ENCODE measurements around the gene SPATA20. TPM values are rescaled to one million over a fixed set of nuclear protein-coding genes. Genes with fewer than 3 reads are reported as not detected.

SPATA20 gene
- total and polyA plus RNA-seq, 2 of the 13 experiments (the other 11 are each of a cell fraction or from before 2014, with no cell fraction given), result 36.1 to 64.8 TPM

DNA sequence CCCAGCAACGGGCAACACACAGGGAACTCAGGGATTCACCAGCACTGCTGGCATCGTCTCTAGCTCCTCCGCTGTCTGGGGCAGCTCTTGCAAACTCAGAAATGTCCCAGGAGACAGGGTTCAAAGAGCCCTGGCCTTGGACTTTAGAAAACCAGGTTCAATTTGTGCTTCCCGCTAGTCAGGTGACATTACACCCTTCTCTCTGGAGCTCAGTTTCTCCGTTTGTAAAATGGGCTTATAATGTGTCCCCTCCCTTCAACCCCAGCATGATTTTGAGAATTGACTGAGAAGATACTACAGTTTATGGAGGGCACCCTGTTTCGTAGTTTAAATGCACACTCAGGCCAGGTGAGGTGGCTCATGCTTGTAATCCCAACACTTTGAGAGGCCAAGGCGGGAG is 40.7 kb upstream of the SPATA20 start (continued):
- TF ChIP-seq CBX2 (IDR thresholded peaks at IDR 0.05; ENCODE audit: low read depth, low read length) (no peak), CBX2 (CRISPR knock-in tag; IDR thresholded peaks at IDR 0.05; ENCODE audit: low read depth) (no peak), FOXA1 (IDR thresholded peaks at IDR 0.05) (no peak), FOXA1 (CRISPR knock-in tag; IDR thresholded peaks at IDR 0.05) (no peak), KDM1A (CRISPR knock-in tag; IDR thresholded peaks at IDR 0.05) (peak; percentile 53; the same call in 1 of the 2 replicates), ARID3A (IDR thresholded peaks at IDR 0.05; ENCODE audit: low read depth, low read length) (no peak), ZFP36 (IDR thresholded peaks at IDR 0.05; ENCODE audit: borderline replicate concordance, low read depth, low read length, partially characterized antibody) (no peak)

DNA sequence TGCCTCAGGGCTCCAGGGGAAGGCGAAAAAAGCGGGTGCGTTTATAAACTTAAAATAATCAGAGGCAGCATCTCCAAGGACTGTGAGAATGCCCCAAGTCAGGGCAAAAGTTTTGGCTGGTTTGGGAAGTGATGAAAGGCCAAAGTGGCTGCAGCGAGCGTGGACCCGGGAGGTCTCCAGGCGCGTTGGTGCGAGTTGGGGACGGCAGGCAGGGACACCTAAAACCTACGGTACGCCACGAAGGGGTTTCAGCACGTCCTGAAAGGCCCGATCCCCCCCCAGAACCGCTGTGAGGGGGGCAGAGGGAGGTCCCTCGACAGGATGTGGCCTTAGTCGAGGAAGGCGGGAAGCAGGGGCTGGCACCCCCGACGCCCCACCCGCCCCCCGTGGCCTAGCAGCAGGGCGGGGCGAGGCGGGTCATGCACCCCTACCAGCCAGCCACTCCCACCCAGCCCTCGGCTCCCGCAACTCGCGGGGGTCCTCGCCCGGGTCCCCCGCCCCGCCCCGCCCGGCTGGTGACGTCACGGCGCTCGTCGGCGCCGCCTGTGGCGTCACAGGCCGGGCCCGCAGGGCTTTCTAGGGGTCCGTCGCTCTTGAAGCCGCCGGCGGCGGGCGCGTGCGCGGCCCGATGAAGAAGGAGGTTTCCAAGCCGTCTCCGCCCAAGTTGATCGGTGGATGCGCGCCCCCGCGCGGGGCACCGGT is 39.0 kb upstream of the SPATA20 start, which contains the start of gene MYCBPAP:
Gene MYCBPAP, plus strand, starts transcription at position 569 of the 702 bp plus-strand sequence. CDS start 236 bp downstream, outside the sequence.
- no peak for DNase-seq (ENCODE audit: low spot score)

More for the DNA sequence above, 39.0 kb upstream of the SPATA20 start, which contains the start of gene MYCBPAP:
- no peaks in the 10 kb centered on the region for H3K79me2 ChIP-seq (ENCODE audit: insufficient read depth, low read length)
- no peaks in the 10 kb centered on the region for H3K9me3 ChIP-seq (ENCODE audit: low read length)
- ATAC-seq (no peak), FAIRE-seq (no peak)
- no peaks in the 10 kb centered on the region for H4K20me1 ChIP-seq (ENCODE audit: insufficient read depth, low read length)
- in situ Hi-C loops (cut with HindIII; ENCODE audit: extremely low pct_ligation_motif_present, low pct_unique_long_range_greater_than_20kb), result no loop called here
- H3K27ac ChIP-seq (ENCODE audit: extremely low read length, insufficient read depth, low read length), result no peak within 1 kb of the TSS
- intact Hi-C loops (cut with micrococcal nuclease; ENCODE audit: unreplicated experiment), result no loop called here
- POLR2A ChIA-PET, result no interaction called here
- TF ChIP-seq ZFP36L2 (CRISPR knock-in tag; IDR thresholded peaks at IDR 0.05) (no peak), CREB1 (IDR thresholded peaks at IDR 0.05) (peak; percentile 75; the same call in 1 of the 2 replicates), CREB1 (CRISPR knock-in tag; IDR thresholded peaks at IDR 0.05) (no peak)
- TF ChIP-seq, protein P1, sequence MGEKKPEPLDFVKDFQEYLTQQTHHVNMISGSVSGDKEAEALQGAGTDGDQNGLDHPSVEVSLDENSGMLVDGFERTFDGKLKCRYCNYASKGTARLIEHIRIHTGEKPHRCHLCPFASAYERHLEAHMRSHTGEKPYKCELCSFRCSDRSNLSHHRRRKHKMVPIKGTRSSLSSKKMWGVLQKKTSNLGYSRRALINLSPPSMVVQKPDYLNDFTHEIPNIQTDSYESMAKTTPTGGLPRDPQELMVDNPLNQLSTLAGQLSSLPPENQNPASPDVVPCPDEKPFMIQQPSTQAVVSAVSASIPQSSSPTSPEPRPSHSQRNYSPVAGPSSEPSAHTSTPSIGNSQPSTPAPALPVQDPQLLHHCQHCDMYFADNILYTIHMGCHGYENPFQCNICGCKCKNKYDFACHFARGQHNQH (CRISPR knock-in tag; IDR thresholded peaks at IDR 0.05), result no peak
- no peaks in the 10 kb centered on the region for H3K36me3 ChIP-seq (replicated peaks in 1 of 2; ENCODE audit: control insufficient read depth in 1 of 2, insufficient read depth in 2 of 2, low read length in 2 of 2)
- WGBS (ENCODE audit: low lambda C conversion rate), result 87% methylated on average over 55 of the region's 66 CpGs
- CTCF ChIA-PET (ENCODE audit: low intra/inter-chr PET ratio, low total read pairs), result no interaction called here
- no TSS peak for BruUV-seq (replicated peaks)
- peaks cover 0 to 8% of the 10 kb centered on the region in 2 experiments; a peak in 2 of 5 replicates for H3K27me3 ChIP-seq (ENCODE audit: control insufficient read depth in 1 of 2, insufficient read depth in 2 of 2, low read length in 2 of 2)
- H3K4me3 ChIP-seq (replicated peaks in 1 of 3; ENCODE audit: insufficient read depth in 1 of 3, low read depth in 2 of 3, low read length in 3 of 3), result no peak within 1 kb of the TSS
- H3K4me1 ChIP-seq (ENCODE audit: insufficient read depth, low read length), result peaks cover 46% of the 10 kb centered on the region
- H3K9ac ChIP-seq (ENCODE audit: insufficient read depth, low read depth, low read length), result no peak within 1 kb of the TSS
- H2AFZ ChIP-seq (ENCODE audit: low read length), result no peak within 1 kb of the TSS
- no peak within 1 kb of the TSS for H3K4me2 ChIP-seq (ENCODE audit: low read depth, low read length)

Data from HepG2 (cell line).